Thyroid gland (tissue), 4 donors: ENCODE measurements around the gene FAM76B.

Experiments used
- CTCF ChIP-seq, 6 experiments: fragments of 200-600 bp in 3 of 6; fragments of 450-650 bp in 3 of 6; sonication (generic) in 3 of 6; IDR thresholded peaks; one replicate each; pipeline ENCODE4 v1.5.1; 2016 to 2019; ENCODE audit warnings: antibody characterized with exemption in 6 of 6, mild to moderate bottlenecking in 2 of 6, inconsistent platforms in 1 of 6, moderate library complexity in 1 of 6
- POLR2A ChIP-seq, 2 donors: fragments of 450-650 bp; IDR thresholded peaks; one replicate each; pipeline ENCODE4 v1.6.1; 2017; ENCODE audit warnings: antibody characterized with exemption in 2 of 2, mild to moderate bottlenecking in 2 of 2, moderate library complexity in 1 of 2

GRCh38 chr11:95835768-95836488 lies 46.3 kb upstream of the FAM76B start:
- TF ChIP-seq CTCF (IDR thresholded peaks at IDR 0.05) = peak; percentile 58 to 93 (median 89)
- no peak for TF ChIP-seq POLR2A (IDR thresholded peaks at IDR 0.05)
